Skeletal muscle tissue (tissue), 4 donors: ENCODE results near the gene ENOX2. TPM values are rescaled to one million over a fixed set of nuclear protein-coding genes. Genes with fewer than 3 reads are reported as not detected.

ENCODE experiments used
- H3K27ac ChIP-seq: one replicate; pipeline ENCODE4 v1.7.0; 2013; ENCODE audit warnings: mild to moderate bottlenecking, low read depth, low read length, inconsistent platforms
- H3K27me3 ChIP-seq, 3 donors: one replicate each; pipeline ENCODE4 v1.7.0; 2013; ENCODE audit warnings: low read length in 3 of 3; ENCODE audit not compliant: control insufficient read depth in 3 of 3, insufficient read depth in 3 of 3
- H3K36me3 ChIP-seq, 3 donors: one replicate each; pipeline ENCODE4 v1.7.0; 2013; ENCODE audit warnings: low read length in 3 of 3; ENCODE audit not compliant: control insufficient read depth in 3 of 3, insufficient read depth in 3 of 3
- H3K4me1 ChIP-seq, 3 donors: one replicate each; pipeline ENCODE4 v1.7.0; 2013; ENCODE audit warnings: low read length in 3 of 3, mild to moderate bottlenecking in 3 of 3; ENCODE audit not compliant: control insufficient read depth in 3 of 3, insufficient read depth in 3 of 3
- H3K4me3 ChIP-seq, 3 donors: one replicate each; pipeline ENCODE4 v1.7.0; 2013; ENCODE audit warnings: low read length in 3 of 3
- H3K9ac ChIP-seq, 3 donors: one replicate each; pipeline ENCODE4 v1.7.0; 2013; ENCODE audit warnings: low read length in 3 of 3, mild to moderate bottlenecking in 3 of 3, moderate library complexity in 2 of 3, low read depth in 1 of 3
- H3K9me3 ChIP-seq, 3 donors: one replicate each; pipeline ENCODE4 v1.7.0; 2013; ENCODE audit warnings: low read length in 3 of 3; ENCODE audit not compliant: control insufficient read depth in 3 of 3
- total RNA-seq: library from RNA; depleted of rRNA; stranded (reverse); fragments of >200 nt; gene quantifications from one replicate; pipeline ENCODE4 v1.2.3, GENCODE V29; 2014
- donor health status: Osteomylitis.

ENOX2 gene
- total RNA-seq, 1 donor from 2014 or later: 11.5 TPM

DNA sequence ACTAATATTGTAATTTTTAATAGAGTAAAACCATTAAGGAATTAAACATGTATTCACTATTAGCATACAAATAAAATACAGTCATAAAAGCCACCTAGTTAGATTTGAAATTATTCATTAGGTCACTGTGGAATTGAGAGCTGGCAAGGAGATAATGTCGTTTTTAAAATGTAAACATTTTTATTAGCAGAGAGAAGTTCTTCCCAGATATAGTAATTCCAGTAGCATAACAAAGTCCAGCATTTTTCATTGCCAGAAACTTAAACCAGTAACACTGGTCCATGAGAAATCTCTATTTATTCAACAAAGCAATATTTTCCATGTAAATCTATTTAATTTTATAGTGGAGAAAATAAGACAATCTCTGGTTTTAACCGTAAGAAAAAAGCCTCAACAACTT is 17.5 kb downstream of the ENOX2 start:
- H3K27me3 ChIP-seq: no peaks in the 10 kb centered on the region
- H3K36me3 ChIP-seq: no peaks in the 10 kb centered on the region
- no peaks in the 10 kb centered on the region for H3K4me1 ChIP-seq
- H3K4me3 ChIP-seq: peak overlapping the region in 1 of 3 donors; percentile 16
- no peaks in the 10 kb centered on the region for H3K9me3 ChIP-seq
- H3K27ac ChIP-seq: no peak overlapping the region
- H3K9ac ChIP-seq: no peak overlapping the region

DNA sequence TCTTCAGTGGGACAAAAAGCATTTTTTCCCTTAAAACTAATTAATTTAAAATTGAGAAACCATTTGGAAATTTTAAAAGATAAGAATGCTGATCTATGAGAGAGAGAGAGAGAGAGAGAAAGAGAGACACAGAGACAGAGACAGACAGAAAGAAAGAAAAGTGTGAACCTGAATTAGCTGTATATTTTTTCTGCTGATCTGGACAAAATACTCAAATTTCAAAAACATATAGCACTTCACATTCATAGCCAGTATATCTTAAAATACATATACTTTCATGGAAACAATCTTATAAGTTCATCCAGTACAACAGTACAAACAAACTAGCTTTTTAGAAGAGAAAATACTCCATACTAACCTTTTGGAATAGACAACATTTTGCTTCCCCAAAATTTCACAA is 18.4 kb downstream of the ENOX2 start:
- H3K9ac ChIP-seq: no peak overlapping the region
- peaks cover 0 to 3% (median 0%) of the 10 kb centered on the region in 3 donors for H3K4me1 ChIP-seq
- H3K27ac ChIP-seq: no peak overlapping the region
- no peaks in the 10 kb centered on the region for H3K27me3 ChIP-seq
- H3K9me3 ChIP-seq: no peaks in the 10 kb centered on the region
- no peaks in the 10 kb centered on the region for H3K36me3 ChIP-seq
- no peak overlapping the region for H3K4me3 ChIP-seq

DNA sequence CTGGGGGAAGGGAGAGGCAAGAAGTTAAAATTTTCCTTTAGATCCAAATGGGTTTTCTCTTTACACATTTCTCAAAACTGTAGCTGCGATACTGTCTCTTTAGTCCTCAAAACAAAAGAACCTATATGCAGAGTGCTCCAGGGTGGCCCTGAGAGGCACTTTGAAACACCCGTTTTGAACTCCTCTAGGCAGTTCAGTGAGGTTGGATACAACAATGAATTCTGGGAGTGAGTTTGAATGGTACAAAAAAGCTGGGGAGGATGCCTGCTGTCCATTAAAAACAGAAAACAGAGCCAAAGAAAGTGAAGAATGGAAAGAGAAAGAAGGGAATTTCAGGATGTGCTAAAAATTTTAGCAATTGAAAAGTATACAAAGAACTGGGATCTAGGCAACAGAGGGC is 23.1 kb downstream of the ENOX2 start:
- Histone ChIP-seq H3K27me3 (no peaks in the 10 kb centered on the region), H3K9me3 (no peaks in the 10 kb centered on the region), H3K4me3 (no peak overlapping the region), H3K4me1 (peaks cover 8 to 13% (median 9%) of the 10 kb centered on the region in 3 donors), H3K9ac (no peak overlapping the region), H3K27ac (no peak overlapping the region), H3K36me3 (no peaks in the 10 kb centered on the region)

DNA sequence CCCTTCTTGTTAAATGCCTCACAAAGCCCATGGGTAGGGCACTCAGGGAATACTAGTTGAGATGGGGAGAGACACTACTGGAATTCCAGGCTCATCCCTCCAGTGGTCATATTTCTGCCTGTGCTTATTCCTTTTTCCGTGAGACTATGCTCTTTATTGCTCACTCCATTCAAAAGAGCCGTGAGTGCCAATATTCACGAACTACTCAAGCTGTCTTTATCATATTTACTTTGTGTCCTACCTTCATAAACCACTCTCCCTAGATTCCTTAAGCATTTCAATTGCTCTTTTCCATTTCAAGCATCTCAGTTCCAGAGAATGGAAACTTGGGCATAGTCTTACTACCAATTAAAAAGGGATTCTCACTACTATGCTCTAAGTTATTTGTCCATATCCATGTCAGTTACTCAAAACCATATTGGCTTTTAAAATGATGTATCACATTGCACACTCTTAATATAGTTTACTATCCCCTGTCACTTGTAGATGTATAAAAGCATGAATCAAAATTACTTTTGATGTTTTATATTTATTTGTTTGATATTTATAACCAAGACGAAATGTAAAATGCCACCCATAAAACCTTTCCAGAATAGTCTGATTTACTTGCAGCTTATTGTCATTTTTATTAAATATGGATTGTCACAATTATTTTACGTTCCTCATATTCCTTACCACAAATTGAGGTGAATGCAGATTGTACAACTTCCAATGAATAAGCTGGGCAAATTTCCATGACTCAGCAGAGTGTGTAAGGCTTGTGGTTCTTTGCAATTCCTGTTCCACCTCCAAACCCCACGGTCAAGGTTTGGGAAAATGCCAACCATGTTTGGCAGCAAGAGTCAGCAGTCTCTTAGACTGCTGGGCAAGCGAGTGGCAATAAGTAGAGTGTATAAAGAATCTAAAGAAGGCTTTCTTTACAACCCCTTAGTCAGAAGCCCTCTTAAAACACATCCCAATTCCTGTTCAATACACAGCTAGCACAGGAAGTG is 24.4 kb downstream of the ENOX2 start:
- Histone ChIP-seq H3K27me3 (no peaks in the 10 kb centered on the region), H3K4me3 (peak overlapping the region in 1 of 3 donors; percentile 30), H3K9me3 (no peaks in the 10 kb centered on the region), H3K4me1 (peaks cover 8 to 13% (median 9%) of the 10 kb centered on the region in 3 donors), H3K27ac (peak overlapping the region; percentile 38), H3K36me3 (no peaks in the 10 kb centered on the region), H3K9ac (no peak overlapping the region)

DNA sequence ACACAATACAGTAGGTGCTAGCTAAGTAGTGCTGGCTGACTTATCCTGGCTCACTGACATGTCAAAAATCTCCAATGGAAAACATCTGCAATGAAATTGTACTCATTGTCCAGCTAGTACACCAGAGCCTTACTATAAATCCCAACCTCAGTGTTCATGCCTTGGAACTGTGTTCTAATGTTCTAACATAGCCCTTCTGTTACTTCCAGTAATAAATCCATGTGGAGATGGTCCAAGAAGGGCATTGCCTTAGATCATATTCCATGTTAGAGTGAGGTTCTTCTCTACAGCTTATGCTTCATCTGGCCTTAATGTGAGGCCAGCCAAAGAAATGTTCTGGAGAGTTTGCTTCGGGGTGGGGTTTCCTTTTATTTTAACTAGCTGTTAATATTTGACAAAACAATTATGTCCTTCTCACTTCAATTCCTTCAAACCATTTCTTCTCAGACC is 25.1 kb downstream of the ENOX2 start:
- Histone ChIP-seq H3K36me3 (no peaks in the 10 kb centered on the region), H3K4me1 (peaks cover 8 to 13% (median 9%) of the 10 kb centered on the region in 3 donors), H3K27me3 (no peaks in the 10 kb centered on the region), H3K9ac (no peak overlapping the region), H3K4me3 (peak overlapping the region in 1 of 3 donors; percentile 21), H3K9me3 (no peaks in the 10 kb centered on the region), H3K27ac (peak overlapping the region; percentile 38)

DNA sequence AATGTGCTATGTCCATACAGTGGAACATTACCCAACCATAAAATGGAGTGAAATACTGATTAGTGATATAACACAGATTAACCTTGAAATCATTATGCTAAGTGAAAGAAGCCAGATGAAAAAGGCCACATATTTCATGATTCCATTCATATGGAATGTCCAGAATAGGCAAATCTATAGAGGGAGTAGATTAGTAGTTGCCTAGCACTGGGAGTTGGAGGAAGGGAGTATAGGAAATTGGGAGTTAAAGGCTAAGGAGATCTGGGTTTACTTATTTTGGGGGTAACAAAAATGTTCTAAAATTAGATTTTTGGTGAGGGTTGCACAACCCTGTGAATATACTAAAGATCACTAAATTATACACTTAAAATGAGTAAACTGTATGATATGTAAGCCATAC is 26.8 kb downstream of the ENOX2 start:
- H3K27me3 ChIP-seq: no peaks in the 10 kb centered on the region
- H3K27ac ChIP-seq: no peak overlapping the region
- peaks cover 8 to 13% (median 9%) of the 10 kb centered on the region in 3 donors for H3K4me1 ChIP-seq
- no peak overlapping the region for H3K9ac ChIP-seq
- H3K36me3 ChIP-seq: no peaks in the 10 kb centered on the region
- no peak overlapping the region for H3K4me3 ChIP-seq
- H3K9me3 ChIP-seq: no peaks in the 10 kb centered on the region

DNA sequence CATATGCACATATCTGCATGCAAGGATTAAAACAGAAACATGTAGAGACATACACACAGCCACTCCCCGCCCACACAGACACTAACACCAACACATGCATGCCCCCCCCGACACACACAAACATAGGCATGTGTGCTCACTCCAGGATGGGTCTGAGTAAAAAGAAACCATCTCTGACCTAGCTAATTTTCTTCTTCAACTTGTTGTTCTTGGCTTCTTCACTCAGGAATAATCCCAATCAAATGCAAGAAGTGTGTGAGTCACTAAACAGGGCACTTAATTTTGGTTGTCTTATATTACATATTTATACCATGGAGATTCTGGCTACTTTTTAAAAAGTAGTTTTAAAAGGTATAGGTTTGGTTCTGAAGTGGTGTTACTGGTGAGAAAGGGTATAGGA is 28.3 kb downstream of the ENOX2 start:
- Histone ChIP-seq H3K4me3 (no peak overlapping the region), H3K4me1 (peaks cover 8 to 11% (median 9%) of the 10 kb centered on the region in 3 donors), H3K36me3 (no peaks in the 10 kb centered on the region), H3K27me3 (no peaks in the 10 kb centered on the region), H3K9ac (no peak overlapping the region), H3K27ac (no peak overlapping the region), H3K9me3 (no peaks in the 10 kb centered on the region)

DNA sequence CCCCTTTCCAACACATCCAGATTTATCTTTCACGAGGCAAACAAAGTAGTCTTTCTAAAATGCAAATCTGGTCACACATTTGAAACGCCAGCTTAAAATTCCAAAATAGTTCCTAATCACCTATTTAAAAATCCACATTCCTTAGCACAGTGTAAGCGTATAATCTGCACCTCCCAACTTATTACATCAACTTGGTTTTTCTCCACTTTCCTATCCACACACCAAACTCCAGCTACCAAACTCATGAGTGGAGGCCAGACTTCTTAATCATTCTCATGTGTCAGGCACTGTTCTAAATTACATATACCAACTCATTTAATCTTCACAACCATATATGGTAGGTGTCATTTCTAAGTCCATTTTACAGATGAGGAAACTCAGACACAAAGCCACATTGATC is 33.8 kb downstream of the ENOX2 start:
- Histone ChIP-seq H3K4me1 (no peaks in the 10 kb centered on the region), H3K9me3 (no peaks in the 10 kb centered on the region), H3K9ac (no peak overlapping the region), H3K27me3 (no peaks in the 10 kb centered on the region), H3K36me3 (no peaks in the 10 kb centered on the region), H3K4me3 (no peak overlapping the region), H3K27ac (no peak overlapping the region)

DNA sequence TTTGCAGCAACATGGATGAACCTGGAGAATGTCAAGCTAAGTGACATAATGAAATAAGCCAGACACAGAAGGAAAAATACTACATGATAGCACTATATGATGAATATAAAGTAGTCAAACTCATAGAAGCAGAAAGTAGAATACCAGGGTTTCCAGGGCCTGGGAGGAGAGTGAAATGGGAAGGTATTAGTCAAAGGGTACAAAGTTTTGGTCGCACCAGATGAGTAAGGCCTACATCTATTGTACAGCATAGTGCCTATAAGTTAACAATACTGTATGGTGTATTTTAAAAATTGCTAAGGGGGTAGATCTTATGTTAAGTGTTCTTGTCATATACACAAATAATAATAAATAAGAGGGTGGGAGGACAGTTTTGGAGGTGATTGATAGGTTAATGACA is 41.5 kb downstream of the ENOX2 start:
- Histone ChIP-seq H3K27ac (no peak overlapping the region), H3K27me3 (no peaks in the 10 kb centered on the region), H3K9ac (no peak overlapping the region), H3K36me3 (no peaks in the 10 kb centered on the region), H3K9me3 (no peaks in the 10 kb centered on the region), H3K4me1 (no peaks in the 10 kb centered on the region), H3K4me3 (no peak overlapping the region)

DNA sequence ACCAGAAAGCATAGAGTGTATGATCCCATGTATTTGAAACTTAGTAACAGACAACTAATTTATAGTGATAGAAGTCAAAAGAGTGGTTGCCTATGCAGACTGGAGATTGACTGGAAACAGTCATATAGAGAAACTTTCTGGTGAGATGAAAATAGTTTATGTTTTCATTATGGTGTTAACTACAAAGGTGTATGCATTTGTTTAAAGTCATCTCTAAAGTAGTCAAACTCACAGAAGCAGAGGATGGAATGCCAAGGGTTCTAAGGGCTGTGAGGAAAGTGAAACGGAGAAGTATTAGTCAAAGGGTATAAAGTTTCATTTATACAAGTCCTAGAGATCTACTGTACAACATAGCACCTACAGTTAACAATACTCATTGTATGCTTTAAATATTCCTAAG is 45.8 kb downstream of the ENOX2 start:
- H3K4me3 ChIP-seq: no peak overlapping the region

More for the DNA sequence above, 45.8 kb downstream of the ENOX2 start:
- H3K36me3 ChIP-seq: no peaks in the 10 kb centered on the region
- H3K27ac ChIP-seq: no peak overlapping the region
- no peaks in the 10 kb centered on the region for H3K9me3 ChIP-seq
- no peaks in the 10 kb centered on the region for H3K4me1 ChIP-seq
- H3K27me3 ChIP-seq: no peaks in the 10 kb centered on the region
- no peak overlapping the region for H3K9ac ChIP-seq
